OCI-LY1 (cell line): ENCODE results near the gene MAP7.
"Not testable (repeated sequence)": the region's sequence is repeated elsewhere in the genome, so short reads cannot be mapped to it uniquely, and the experiment has no call there.

Experiments used
- H2AFZ ChIP-seq: fragments of 200-600 bp; sonication (generic), shearing (Covaris generic); 2 replicates; pipeline ENCODE4 v1.6.0; 2014; ENCODE audit warnings: antibody characterized with exemption, mild to moderate bottlenecking, low read length
- H3F3A ChIP-seq: fragments of 200-600 bp; sonication (generic), shearing (Covaris generic); 2 replicates; pipeline ENCODE4 v1.6.0; 2014; ENCODE audit warnings: mild to moderate bottlenecking, antibody characterized with exemption, low read length, moderate library complexity; ENCODE audit not compliant: insufficient read depth
- H3K27ac ChIP-seq: fragments of 200-600 bp; sonication (generic); 2 replicates; pipeline ENCODE4 v1.5.1; 2014; ENCODE audit warnings: low read length, mixed run types, mild to moderate bottlenecking, low read depth; ENCODE audit not compliant: poor library complexity, severe bottlenecking
- H3K27me3 ChIP-seq: fragments of 200-600 bp; sonication (generic); 2 replicates; pipeline ENCODE4 v1.6.0; 2014; ENCODE audit warnings: antibody characterized with exemption, mild to moderate bottlenecking, low read length, moderate library complexity; ENCODE audit not compliant: insufficient read depth
- H3K36me3 ChIP-seq: fragments of 200-600 bp; sonication (generic); 2 replicates; pipeline ENCODE4 v1.6.1; 2014; ENCODE audit warnings: mild to moderate bottlenecking, antibody characterized with exemption, low read length, moderate library complexity, mixed read lengths; ENCODE audit not compliant: insufficient read depth
- H3K4me1 ChIP-seq: fragments of 200-600 bp; sonication (generic); 2 replicates; pipeline ENCODE4 v1.5.1; 2014; ENCODE audit warnings: mild to moderate bottlenecking, low read length, moderate library complexity; ENCODE audit not compliant: insufficient read depth, severe bottlenecking
- H3K4me2 ChIP-seq: fragments of 200-600 bp; sonication (generic), shearing (Covaris generic); 2 replicates; pipeline ENCODE4 v1.6.1; 2014; ENCODE audit warnings: low read length
- H3K4me3 ChIP-seq: fragments of 200-600 bp; sonication (generic); 2 replicates; pipeline ENCODE4 v1.5.1; 2014; ENCODE audit warnings: low read length, low read depth, mild to moderate bottlenecking, mixed read lengths; ENCODE audit not compliant: poor library complexity, severe bottlenecking
- H3K79me2 ChIP-seq: fragments of 200-600 bp; shearing (Covaris generic); 2 replicates; pipeline ENCODE4 v1.6.1; 2016; ENCODE audit warnings: mixed run types, low read length, mixed read lengths; ENCODE audit not compliant: insufficient read depth
- H3K9ac ChIP-seq: fragments of 200-600 bp; sonication (generic), shearing (Covaris generic); 2 replicates; pipeline ENCODE4 v1.6.1; 2014; ENCODE audit warnings: mild to moderate bottlenecking, low read length, mixed read lengths
- H3K9me2 ChIP-seq: fragments of 200-600 bp; sonication (generic), shearing (Covaris generic); 2 replicates; pipeline ENCODE4 v1.6.1; 2014; ENCODE audit warnings: low read depth, mild to moderate bottlenecking, low read length, mixed read lengths
- H3K9me3 ChIP-seq: fragments of 200-600 bp; shearing (Covaris generic); 2 replicates; pipeline ENCODE4 v1.6.1; 2014; ENCODE audit warnings: low read length, mixed read lengths
- H4K20me1 ChIP-seq: fragments of 200-600 bp; sonication (generic), shearing (Covaris generic); 2 replicates; pipeline ENCODE4 v1.6.0; 2016; ENCODE audit warnings: mild to moderate bottlenecking, low read length; ENCODE audit not compliant: insufficient read depth
- EZH2 ChIP-seq: fragments of 200-600 bp; sonication (generic), shearing (Covaris generic); IDR thresholded peaks from 2 replicates; pipeline ENCODE4 v1.8.0; 2017; ENCODE audit warnings: borderline replicate concordance, mixed run types, mild to moderate bottlenecking, antibody characterized with exemption, low read length, moderate library complexity, mixed read lengths
- TF ChIP-seq, protein P1 (sequence below): fragments of 200-600 bp; sonication (generic), shearing (Covaris generic); IDR thresholded peaks from 2 replicates; pipeline ENCODE4 v1.5.1; 2017; ENCODE audit warnings: mild to moderate bottlenecking, antibody characterized with exemption, low read length, moderate library complexity, mixed read lengths

Gene MAP7

DNA sequence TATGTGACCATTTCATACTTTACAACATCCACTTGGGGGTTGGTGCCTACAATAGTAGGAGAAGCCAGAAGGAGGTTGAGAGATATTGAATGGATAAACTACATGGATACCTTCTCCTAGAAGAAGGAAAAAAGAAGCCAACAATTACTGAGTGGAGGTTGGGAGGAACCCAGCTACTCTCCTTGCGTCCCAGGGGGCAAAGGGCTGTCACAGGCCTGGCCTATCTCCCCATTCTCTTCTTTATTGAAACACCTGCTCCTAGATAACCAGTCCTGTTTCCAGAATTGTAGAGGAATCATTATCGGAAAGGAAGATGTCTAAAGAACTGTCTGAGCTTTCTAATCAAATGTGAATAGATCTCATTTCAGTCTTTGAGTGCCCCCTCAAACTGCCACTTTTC lies 115.1 kb downstream of the MAP7 start:
- Histone ChIP-seq H3F3A (no peaks in the 10 kb centered on the region), H3K9me2 (no peaks in the 10 kb centered on the region), H3K27ac (no peak overlapping the region), H3K79me2 (no peaks in the 10 kb centered on the region), H3K4me3 (no peak overlapping the region), H3K36me3 (no peaks in the 10 kb centered on the region), H3K9ac (no peak overlapping the region), H2AFZ (no peak overlapping the region), H3K27me3 (no peaks in the 10 kb centered on the region), H4K20me1 (no peaks in the 10 kb centered on the region), H3K4me2 (no peak overlapping the region), H3K9me3 (no peaks in the 10 kb centered on the region), H3K4me1 (no peaks in the 10 kb centered on the region)
- TF ChIP-seq, protein P1, sequence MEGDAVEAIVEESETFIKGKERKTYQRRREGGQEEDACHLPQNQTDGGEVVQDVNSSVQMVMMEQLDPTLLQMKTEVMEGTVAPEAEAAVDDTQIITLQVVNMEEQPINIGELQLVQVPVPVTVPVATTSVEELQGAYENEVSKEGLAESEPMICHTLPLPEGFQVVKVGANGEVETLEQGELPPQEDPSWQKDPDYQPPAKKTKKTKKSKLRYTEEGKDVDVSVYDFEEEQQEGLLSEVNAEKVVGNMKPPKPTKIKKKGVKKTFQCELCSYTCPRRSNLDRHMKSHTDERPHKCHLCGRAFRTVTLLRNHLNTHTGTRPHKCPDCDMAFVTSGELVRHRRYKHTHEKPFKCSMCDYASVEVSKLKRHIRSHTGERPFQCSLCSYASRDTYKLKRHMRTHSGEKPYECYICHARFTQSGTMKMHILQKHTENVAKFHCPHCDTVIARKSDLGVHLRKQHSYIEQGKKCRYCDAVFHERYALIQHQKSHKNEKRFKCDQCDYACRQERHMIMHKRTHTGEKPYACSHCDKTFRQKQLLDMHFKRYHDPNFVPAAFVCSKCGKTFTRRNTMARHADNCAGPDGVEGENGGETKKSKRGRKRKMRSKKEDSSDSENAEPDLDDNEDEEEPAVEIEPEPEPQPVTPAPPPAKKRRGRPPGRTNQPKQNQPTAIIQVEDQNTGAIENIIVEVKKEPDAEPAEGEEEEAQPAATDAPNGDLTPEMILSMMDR: no peak
- no peak for TF ChIP-seq EZH2

DNA sequence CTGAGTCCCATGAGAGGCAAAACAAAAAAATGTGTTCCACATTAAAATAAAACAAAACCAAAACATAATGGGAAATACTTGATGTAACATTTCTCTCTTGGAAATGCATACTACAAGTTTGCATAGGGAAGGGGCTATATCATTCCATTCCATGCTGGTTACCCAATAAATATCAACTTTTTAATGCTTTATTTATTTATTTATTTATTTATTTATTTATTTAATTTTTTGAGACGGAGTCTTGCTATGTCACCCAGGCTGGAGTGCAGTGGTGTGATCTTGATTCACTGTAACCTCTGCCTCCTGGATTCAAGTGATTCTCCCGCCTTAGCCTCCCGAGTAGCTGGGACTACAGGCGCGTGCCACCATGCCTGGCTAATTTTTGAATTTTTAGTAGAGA lies 118.9 kb downstream of the MAP7 start:
- not testable (repeated sequence) for H3F3A ChIP-seq, H3K27me3 ChIP-seq, H3K9me2 ChIP-seq, H3K4me1 ChIP-seq, H3K79me2 ChIP-seq, H3K36me3 ChIP-seq, H2AFZ ChIP-seq, H3K9ac ChIP-seq, H4K20me1 ChIP-seq, H3K27ac ChIP-seq, H3K4me3 ChIP-seq, H3K9me3 ChIP-seq, H3K4me2 ChIP-seq

DNA sequence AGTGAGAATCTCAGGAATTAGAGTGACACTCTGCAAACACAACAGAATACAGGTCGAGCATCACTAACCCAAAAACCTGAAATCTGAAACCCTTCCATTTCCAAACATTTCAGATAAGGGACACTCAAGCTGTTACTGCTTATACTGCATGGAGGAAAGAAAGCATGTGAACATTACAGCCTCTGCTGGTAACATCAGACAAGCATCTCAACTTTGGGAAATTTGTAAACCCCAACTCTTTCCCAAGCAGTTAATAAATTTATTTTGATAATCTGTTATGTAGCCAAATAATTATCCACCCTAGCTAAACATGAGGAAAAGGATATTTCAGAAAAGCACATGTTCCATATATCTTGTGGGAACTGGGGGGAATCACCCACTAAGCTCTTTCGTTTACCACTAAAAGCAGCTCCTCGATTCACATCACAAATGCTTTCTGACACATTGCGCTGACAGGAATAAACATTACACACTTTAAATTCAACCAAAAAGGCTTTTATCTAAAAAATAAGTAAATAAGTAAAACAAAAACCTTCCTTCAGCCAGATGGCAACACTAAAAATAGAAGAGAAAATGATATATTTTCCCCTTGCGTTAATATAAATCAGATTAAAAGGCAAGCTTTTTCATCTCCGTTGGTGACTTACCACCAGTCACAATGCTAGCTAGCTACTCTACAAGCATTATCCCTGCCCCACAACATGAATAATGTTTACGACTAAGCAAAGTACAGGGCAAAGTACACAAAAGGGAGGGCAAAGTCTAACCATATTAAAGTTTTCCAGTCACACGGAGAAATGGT lies 120.8 kb downstream of the MAP7 start:
- H3K27ac ChIP-seq: no peak overlapping the region
- no peaks in the 10 kb centered on the region for H3K4me1 ChIP-seq
- H3F3A ChIP-seq: no peaks in the 10 kb centered on the region
- H2AFZ ChIP-seq: no peak overlapping the region
- H3K4me2 ChIP-seq: no peak overlapping the region
- H3K36me3 ChIP-seq: no peaks in the 10 kb centered on the region
- no peak for TF ChIP-seq EZH2
- TF ChIP-seq, protein P1: no peak
- H3K9ac ChIP-seq: no peak overlapping the region
- no peaks in the 10 kb centered on the region for H3K9me2 ChIP-seq
- no peaks in the 10 kb centered on the region for H3K79me2 ChIP-seq
- no peaks in the 10 kb centered on the region for H3K27me3 ChIP-seq
- no peak overlapping the region for H3K4me3 ChIP-seq
- no peaks in the 10 kb centered on the region for H3K9me3 ChIP-seq
- H4K20me1 ChIP-seq: no peaks in the 10 kb centered on the region

DNA sequence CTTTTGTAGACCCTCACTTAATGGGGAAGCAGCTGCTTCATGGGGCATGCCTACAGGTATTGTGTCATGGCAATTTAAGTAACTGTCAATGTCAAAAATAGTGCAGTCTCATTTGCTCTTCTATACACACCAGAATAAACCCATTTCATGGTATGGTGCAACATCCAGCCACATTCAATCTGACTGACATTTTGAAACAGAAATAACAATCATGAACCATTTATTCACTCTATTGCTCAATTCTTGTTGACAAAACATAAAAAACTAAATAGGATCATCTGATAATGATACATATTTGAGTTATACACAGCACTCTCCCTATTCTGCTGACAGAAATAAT lies 122.9 kb downstream of the MAP7 start:
- no peaks in the 10 kb centered on the region for H4K20me1 ChIP-seq
- no peaks in the 10 kb centered on the region for H3K9me3 ChIP-seq
- H3K27ac ChIP-seq: no peak overlapping the region
- no peak overlapping the region for H3K9ac ChIP-seq
- H3K4me3 ChIP-seq: no peak overlapping the region
- TF ChIP-seq, protein P1: no peak
- TF ChIP-seq EZH2: no peak
- no peaks in the 10 kb centered on the region for H3K79me2 ChIP-seq
- H3K9me2 ChIP-seq: no peaks in the 10 kb centered on the region
- H3K4me1 ChIP-seq: no peaks in the 10 kb centered on the region
- H3K4me2 ChIP-seq: no peak overlapping the region
- no peaks in the 10 kb centered on the region for H3K27me3 ChIP-seq
- H2AFZ ChIP-seq: no peak overlapping the region
- no peaks in the 10 kb centered on the region for H3K36me3 ChIP-seq
- H3F3A ChIP-seq: no peaks in the 10 kb centered on the region
